ENCODE measurements around the gene ZMYND12.

DNA sequence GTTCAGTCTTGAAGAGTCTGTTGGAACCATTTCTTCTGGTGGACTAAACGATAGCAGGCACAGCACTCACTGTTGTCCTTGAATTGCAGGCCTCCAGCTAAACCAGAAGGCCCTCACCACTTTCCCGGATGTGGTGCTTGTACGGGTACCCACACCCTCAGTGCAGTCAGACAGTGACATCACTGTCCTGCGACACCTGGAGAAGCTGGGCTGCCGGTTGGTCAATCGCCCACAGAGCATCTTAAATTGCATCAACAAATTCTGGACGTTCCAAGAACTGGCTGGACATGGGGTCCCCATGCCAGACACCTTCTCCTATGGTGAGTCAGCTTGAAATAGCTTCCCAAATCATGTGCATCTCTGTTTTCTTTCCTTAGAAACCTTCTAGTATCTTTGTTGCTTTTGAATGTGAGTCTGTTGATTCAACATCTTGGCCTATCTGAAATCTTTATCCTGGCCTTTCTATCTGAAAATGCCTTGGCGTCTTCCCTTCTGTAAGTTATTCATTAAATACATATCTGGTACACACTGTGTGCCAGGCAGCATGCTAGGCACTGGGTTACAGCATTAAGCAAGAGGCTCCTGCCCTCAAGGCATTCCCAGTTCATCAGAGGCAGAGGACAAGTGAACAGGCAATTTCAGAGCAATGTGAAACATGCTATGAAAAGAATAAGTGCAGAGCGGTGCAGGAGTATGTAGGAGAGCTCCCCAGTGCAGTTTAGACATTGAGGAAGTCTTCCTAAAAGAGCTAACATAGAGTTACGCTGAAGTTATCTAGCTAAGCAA, 56.3 kb downstream of the ZMYND12 start:
- TF ChIP-seq, protein P1, sequence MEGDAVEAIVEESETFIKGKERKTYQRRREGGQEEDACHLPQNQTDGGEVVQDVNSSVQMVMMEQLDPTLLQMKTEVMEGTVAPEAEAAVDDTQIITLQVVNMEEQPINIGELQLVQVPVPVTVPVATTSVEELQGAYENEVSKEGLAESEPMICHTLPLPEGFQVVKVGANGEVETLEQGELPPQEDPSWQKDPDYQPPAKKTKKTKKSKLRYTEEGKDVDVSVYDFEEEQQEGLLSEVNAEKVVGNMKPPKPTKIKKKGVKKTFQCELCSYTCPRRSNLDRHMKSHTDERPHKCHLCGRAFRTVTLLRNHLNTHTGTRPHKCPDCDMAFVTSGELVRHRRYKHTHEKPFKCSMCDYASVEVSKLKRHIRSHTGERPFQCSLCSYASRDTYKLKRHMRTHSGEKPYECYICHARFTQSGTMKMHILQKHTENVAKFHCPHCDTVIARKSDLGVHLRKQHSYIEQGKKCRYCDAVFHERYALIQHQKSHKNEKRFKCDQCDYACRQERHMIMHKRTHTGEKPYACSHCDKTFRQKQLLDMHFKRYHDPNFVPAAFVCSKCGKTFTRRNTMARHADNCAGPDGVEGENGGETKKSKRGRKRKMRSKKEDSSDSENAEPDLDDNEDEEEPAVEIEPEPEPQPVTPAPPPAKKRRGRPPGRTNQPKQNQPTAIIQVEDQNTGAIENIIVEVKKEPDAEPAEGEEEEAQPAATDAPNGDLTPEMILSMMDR (conservative IDR thresholded peaks at IDR 0.05; ENCODE audit: low read length): no peak
- TF ChIP-seq EZH2phosphoT487 (IDR thresholded peaks at IDR 0.05; ENCODE audit: borderline replicate concordance): no peak

All from Loucy (cell line).